GM23338 (cell line): ENCODE measurements around the gene RAP1A. TPM values are rescaled to one million over a fixed set of nuclear protein-coding genes. Genes with fewer than 3 reads are reported as not detected.

Experiments used
- ATAC-seq: fragments of 200-7000 bp; cut with Tn5 transposase; 3 replicates; pipeline ENCODE4 v1.9.1; 2020
- DNase-seq: peaks from one replicate; pipeline ENCODE4 v3.0.0-alpha.2; 2015; ENCODE audit warnings: low spot score
- H2AFZ ChIP-seq: fragments of 200-600 bp; sonication (generic); 2 replicates; pipeline ENCODE4 v1.8.0; 2016; ENCODE audit warnings: antibody characterized with exemption, mild to moderate bottlenecking, moderate library complexity
- H3F3A ChIP-seq: fragments of 200-600 bp; sonication (generic); replicated peaks from 2 replicates; pipeline ENCODE4 v1.8.0; 2017; ENCODE audit warnings: antibody characterized with exemption, mixed run types, low read depth
- H3K27ac ChIP-seq: fragments of 200-600 bp; sonication (generic); 2 replicates; pipeline ENCODE4 v1.6.1; 2016; ENCODE audit warnings: low read depth
- H3K27me3 ChIP-seq: fragments of 200-600 bp; sonication (generic); 2 replicates; pipeline ENCODE4 v1.8.0; 2016; ENCODE audit warnings: mild to moderate bottlenecking, mixed run types, moderate library complexity; ENCODE audit not compliant: insufficient read depth
- H3K36me3 ChIP-seq: fragments of 200-600 bp; sonication (generic); 2 replicates; pipeline ENCODE4 v1.8.0; 2016; ENCODE audit warnings: mild to moderate bottlenecking; ENCODE audit not compliant: insufficient read depth
- H3K4me1 ChIP-seq: fragments of 200-600 bp; sonication (generic); 2 replicates; pipeline ENCODE4 v1.8.0; 2016; ENCODE audit warnings: mild to moderate bottlenecking, moderate library complexity; ENCODE audit not compliant: insufficient read depth
- H3K4me2 ChIP-seq: fragments of 200-600 bp; sonication (generic); 2 replicates; pipeline ENCODE4 v1.7.1; 2017; ENCODE audit warnings: mixed run types
- H3K4me3 ChIP-seq: fragments of 200-600 bp; sonication (generic); 2 replicates; pipeline ENCODE4 v1.6.1; 2016; ENCODE audit warnings: mixed run types
- H3K79me2 ChIP-seq: fragments of 200-600 bp; sonication (generic); replicated peaks from 2 replicates; pipeline ENCODE4 v1.8.0; 2017; ENCODE audit warnings: mild to moderate bottlenecking; ENCODE audit not compliant: insufficient read depth
- H3K9me2 ChIP-seq: fragments of 200-600 bp; sonication (generic); 2 replicates; pipeline ENCODE4 v1.8.0; 2017; ENCODE audit not compliant: insufficient read depth
- H4K20me1 ChIP-seq: fragments of 200-600 bp; sonication (generic); replicated peaks from 2 replicates; pipeline ENCODE4 v1.8.0; 2017; ENCODE audit warnings: mild to moderate bottlenecking; ENCODE audit not compliant: insufficient read depth
- H3K27ac Mint-ChIP-seq: 2 replicates; pipeline ENCODE4 v1.8.0; 2020; ENCODE audit warnings: inconsistent platforms, mild to moderate bottlenecking, moderate library complexity, mixed read lengths
- H3K27me3 Mint-ChIP-seq: 3 replicates; pipeline ENCODE4 v1.8.0; 2022; ENCODE audit warnings: low read depth, mild to moderate bottlenecking, moderate library complexity, mixed read lengths, inconsistent platforms; ENCODE audit not compliant: insufficient read depth, poor library complexity
- H3K36me3 Mint-ChIP-seq: 3 replicates; pipeline ENCODE4 v1.8.0; 2021; ENCODE audit warnings: low read depth, mild to moderate bottlenecking, inconsistent platforms, moderate library complexity, mixed read lengths
- H3K4me1 Mint-ChIP-seq: 3 replicates; pipeline ENCODE4 v1.8.0; 2020; ENCODE audit warnings: mild to moderate bottlenecking, inconsistent platforms, mixed read lengths
- H3K4me3 Mint-ChIP-seq: 3 replicates; pipeline ENCODE4 v1.8.0; 2021; ENCODE audit warnings: moderate library complexity, mild to moderate bottlenecking, inconsistent platforms, mixed read lengths
- H3K9me3 Mint-ChIP-seq: 3 replicates; pipeline ENCODE4 v1.8.0; 2020; ENCODE audit warnings: moderate library complexity, mild to moderate bottlenecking, inconsistent platforms, mixed read lengths
- CREB1 ChIP-seq: fragments of 250-450 bp; sonication (Bioruptor Pico); IDR thresholded peaks from 2 replicates; pipeline ENCODE4 v1.5.0; 2020; ENCODE audit warnings: low read depth, mild to moderate bottlenecking, moderate library complexity
- EZH2 ChIP-seq: fragments of 200-600 bp; sonication (generic); IDR thresholded peaks from one replicate; pipeline ENCODE4 v1.8.0; 2017; ENCODE audit warnings: antibody characterized with exemption, mild to moderate bottlenecking, low read depth; ENCODE audit not compliant: unreplicated experiment
- EZH2phosphoT487 ChIP-seq: fragments of 200-600 bp; sonication (generic); IDR thresholded peaks from one replicate; pipeline ENCODE4 v1.8.1; 2018; ENCODE audit warnings: antibody characterized with exemption; ENCODE audit not compliant: unreplicated experiment
- JUNB ChIP-seq: IDR thresholded peaks from one replicate; pipeline ENCODE4 v1.6.1; 2016; ENCODE audit warnings: antibody characterized with exemption; ENCODE audit not compliant: unreplicated experiment
- NANOG ChIP-seq: IDR thresholded peaks from 2 replicates; pipeline ENCODE4 v1.6.1; 2016; ENCODE audit warnings: antibody characterized with exemption, borderline replicate concordance
- POLR2AphosphoS5 ChIP-seq: IDR thresholded peaks from 2 replicates; pipeline ENCODE4 v1.6.1; 2016; ENCODE audit warnings: antibody characterized with exemption, low read depth
- STAT1 ChIP-seq: IDR thresholded peaks from one replicate; pipeline ENCODE4 v1.6.1; 2016; ENCODE audit warnings: antibody characterized with exemption; ENCODE audit not compliant: unreplicated experiment
- polyA plus RNA-seq: library from polyadenylated mRNA; unstranded; fragments of >200 nt; fragmentation: Nextera tagmentation; extraction: Ambion mirVana; gene quantifications from 2 replicates; pipeline ENCODE4 v1.2.1, GENCODE V29; 2016
- total RNA-seq: library from RNA; depleted of rRNA; stranded (reverse); fragments of >200 nt; shearing (Covaris generic); gene quantifications from 2 replicates; pipeline ENCODE4 v1.2.3, GENCODE V29; 2014
- TF ChIP-seq, protein P1 (sequence below): IDR thresholded peaks from one replicate; pipeline ENCODE4 v1.6.1; 2018; ENCODE audit warnings: antibody characterized with exemption; ENCODE audit not compliant: unreplicated experiment
- TF ChIP-seq, protein P2 (sequence below): fragments of 250-450 bp; sonication (Bioruptor Pico); IDR thresholded peaks from 2 replicates; pipeline ENCODE4 v1.5.0; 2020; ENCODE audit warnings: mild to moderate bottlenecking, moderate library complexity
- TF ChIP-seq, protein P3 (sequence below): IDR thresholded peaks from 2 replicates; pipeline ENCODE4 v1.6.1; 2016; ENCODE audit warnings: antibody characterized with exemption
- TF ChIP-seq, protein P4 (sequence below), 2 experiments: fragments of 200-600 bp in 1 of 2; sonication (generic) in 1 of 2; conservative IDR thresholded peaks; 2 replicates each; pipeline versions ENCODE4 v1.5.1 to v1.6.1; 2016 to 2017; ENCODE audit warnings: antibody characterized with exemption in 2 of 2, low read depth in 2 of 2, mild to moderate bottlenecking in 2 of 2, moderate library complexity in 1 of 2

The RAP1A gene
- total and polyA plus RNA-seq, 2 experiments from 2014 or later, result 16.2 to 23.0 TPM

DNA sequence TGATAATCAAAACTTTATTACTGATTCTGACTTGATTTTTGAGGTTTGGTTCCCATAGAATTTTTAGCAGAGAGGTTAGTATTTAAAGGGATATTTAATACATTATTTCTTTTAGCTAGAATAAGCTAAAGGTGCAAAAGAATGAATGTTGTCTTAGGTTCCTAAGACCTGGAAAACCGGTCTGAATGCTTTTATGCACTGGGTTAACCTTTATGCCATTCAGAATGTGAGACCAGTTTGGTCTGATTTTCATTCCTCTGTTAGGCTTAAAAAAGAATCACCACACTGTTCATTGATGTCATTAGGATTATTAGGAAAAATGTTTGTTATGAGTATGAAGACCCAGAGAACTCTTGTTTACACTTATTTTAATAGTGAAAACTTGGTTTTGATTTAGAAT, 30.1 kb downstream of the RAP1A start:
- Histone ChIP-seq H3K79me2 (peaks cover 69% of the 10 kb centered on the region), H3K9me2 (no peaks in the 10 kb centered on the region), H4K20me1 (peaks cover 8% of the 10 kb centered on the region), H3K4me1 (no peaks in the 10 kb centered on the region), H3F3A (no peaks in the 10 kb centered on the region), H3K4me3 (no peak overlapping the region), H2AFZ (no peak overlapping the region), H3K27me3 (no peaks in the 10 kb centered on the region), H3K4me2 (no peak overlapping the region), H3K27ac (no peak overlapping the region), H3K36me3 (no peaks in the 10 kb centered on the region)
- DNase-seq (no peak), ATAC-seq (no peak)
- TF ChIP-seq, protein P1, sequence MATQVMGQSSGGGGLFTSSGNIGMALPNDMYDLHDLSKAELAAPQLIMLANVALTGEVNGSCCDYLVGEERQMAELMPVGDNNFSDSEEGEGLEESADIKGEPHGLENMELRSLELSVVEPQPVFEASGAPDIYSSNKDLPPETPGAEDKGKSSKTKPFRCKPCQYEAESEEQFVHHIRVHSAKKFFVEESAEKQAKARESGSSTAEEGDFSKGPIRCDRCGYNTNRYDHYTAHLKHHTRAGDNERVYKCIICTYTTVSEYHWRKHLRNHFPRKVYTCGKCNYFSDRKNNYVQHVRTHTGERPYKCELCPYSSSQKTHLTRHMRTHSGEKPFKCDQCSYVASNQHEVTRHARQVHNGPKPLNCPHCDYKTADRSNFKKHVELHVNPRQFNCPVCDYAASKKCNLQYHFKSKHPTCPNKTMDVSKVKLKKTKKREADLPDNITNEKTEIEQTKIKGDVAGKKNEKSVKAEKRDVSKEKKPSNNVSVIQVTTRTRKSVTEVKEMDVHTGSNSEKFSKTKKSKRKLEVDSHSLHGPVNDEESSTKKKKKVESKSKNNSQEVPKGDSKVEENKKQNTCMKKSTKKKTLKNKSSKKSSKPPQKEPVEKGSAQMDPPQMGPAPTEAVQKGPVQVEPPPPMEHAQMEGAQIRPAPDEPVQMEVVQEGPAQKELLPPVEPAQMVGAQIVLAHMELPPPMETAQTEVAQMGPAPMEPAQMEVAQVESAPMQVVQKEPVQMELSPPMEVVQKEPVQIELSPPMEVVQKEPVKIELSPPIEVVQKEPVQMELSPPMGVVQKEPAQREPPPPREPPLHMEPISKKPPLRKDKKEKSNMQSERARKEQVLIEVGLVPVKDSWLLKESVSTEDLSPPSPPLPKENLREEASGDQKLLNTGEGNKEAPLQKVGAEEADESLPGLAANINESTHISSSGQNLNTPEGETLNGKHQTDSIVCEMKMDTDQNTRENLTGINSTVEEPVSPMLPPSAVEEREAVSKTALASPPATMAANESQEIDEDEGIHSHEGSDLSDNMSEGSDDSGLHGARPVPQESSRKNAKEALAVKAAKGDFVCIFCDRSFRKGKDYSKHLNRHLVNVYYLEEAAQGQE, result no peak
- no peak for TF ChIP-seq JUNB
- no peak for TF ChIP-seq EZH2phosphoT487
- TF ChIP-seq STAT1, result no peak
- no peak for TF ChIP-seq EZH2
- no peak for TF ChIP-seq CREB1
- TF ChIP-seq, protein P2, sequence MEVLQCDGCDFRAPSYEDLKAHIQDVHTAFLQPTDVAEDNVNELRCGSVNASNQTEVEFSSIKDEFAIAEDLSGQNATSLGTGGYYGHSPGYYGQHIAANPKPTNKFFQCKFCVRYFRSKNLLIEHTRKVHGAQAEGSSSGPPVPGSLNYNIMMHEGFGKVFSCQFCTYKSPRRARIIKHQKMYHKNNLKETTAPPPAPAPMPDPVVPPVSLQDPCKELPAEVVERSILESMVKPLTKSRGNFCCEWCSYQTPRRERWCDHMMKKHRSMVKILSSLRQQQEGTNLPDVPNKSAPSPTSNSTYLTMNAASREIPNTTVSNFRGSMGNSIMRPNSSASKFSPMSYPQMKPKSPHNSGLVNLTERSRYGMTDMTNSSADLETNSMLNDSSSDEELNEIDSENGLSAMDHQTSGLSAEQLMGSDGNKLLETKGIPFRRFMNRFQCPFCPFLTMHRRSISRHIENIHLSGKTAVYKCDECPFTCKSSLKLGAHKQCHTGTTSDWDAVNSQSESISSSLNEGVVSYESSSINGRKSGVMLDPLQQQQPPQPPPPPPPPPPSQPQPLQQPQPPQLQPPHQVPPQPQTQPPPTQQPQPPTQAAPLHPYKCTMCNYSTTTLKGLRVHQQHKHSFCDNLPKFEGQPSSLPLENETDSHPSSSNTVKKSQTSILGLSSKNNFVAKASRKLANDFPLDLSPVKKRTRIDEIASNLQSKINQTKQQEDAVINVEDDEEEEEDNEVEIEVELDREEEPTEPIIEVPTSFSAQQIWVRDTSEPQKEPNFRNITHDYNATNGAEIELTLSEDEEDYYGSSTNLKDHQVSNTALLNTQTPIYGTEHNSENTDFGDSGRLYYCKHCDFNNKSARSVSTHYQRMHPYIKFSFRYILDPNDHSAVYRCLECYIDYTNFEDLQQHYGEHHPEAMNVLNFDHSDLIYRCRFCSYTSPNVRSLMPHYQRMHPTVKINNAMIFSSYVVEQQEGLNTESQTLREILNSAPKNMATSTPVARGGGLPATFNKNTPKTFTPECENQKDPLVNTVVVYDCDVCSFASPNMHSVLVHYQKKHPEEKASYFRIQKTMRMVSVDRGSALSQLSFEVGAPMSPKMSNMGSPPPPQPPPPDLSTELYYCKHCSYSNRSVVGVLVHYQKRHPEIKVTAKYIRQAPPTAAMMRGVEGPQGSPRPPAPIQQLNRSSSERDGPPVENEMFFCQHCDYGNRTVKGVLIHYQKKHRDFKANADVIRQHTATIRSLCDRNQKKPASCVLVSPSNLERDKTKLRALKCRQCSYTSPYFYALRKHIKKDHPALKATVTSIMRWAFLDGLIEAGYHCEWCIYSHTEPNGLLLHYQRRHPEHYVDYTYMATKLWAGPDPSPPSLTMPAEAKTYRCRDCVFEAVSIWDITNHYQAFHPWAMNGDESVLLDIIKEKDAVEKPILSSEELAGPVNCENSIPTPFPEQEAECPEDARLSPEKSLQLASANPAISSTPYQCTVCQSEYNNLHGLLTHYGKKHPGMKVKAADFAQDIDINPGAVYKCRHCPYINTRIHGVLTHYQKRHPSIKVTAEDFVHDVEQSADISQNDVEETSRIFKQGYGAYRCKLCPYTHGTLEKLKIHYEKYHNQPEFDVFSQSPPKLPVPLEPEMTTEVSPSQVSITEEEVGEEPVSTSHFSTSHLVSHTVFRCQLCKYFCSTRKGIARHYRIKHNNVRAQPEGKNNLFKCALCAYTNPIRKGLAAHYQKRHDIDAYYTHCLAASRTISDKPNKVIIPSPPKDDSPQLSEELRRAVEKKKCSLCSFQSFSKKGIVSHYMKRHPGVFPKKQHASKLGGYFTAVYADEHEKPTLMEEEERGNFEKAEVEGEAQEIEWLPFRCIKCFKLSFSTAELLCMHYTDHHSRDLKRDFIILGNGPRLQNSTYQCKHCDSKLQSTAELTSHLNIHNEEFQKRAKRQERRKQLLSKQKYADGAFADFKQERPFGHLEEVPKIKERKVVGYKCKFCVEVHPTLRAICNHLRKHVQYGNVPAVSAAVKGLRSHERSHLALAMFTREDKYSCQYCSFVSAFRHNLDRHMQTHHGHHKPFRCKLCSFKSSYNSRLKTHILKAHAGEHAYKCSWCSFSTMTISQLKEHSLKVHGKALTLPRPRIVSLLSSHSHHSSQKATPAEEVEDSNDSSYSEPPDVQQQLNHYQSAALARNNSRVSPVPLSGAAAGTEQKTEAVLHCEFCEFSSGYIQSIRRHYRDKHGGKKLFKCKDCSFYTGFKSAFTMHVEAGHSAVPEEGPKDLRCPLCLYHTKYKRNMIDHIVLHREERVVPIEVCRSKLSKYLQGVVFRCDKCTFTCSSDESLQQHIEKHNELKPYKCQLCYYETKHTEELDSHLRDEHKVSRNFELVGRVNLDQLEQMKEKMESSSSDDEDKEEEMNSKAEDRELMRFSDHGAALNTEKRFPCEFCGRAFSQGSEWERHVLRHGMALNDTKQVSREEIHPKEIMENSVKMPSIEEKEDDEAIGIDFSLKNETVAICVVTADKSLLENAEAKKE, result no peak
- no peak for TF ChIP-seq POLR2AphosphoS5
- no peak for TF ChIP-seq NANOG
- TF ChIP-seq, protein P3, sequence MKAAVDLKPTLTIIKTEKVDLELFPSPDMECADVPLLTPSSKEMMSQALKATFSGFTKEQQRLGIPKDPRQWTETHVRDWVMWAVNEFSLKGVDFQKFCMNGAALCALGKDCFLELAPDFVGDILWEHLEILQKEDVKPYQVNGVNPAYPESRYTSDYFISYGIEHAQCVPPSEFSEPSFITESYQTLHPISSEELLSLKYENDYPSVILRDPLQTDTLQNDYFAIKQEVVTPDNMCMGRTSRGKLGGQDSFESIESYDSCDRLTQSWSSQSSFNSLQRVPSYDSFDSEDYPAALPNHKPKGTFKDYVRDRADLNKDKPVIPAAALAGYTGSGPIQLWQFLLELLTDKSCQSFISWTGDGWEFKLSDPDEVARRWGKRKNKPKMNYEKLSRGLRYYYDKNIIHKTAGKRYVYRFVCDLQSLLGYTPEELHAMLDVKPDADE, result no peak
- TF ChIP-seq, protein P4, sequence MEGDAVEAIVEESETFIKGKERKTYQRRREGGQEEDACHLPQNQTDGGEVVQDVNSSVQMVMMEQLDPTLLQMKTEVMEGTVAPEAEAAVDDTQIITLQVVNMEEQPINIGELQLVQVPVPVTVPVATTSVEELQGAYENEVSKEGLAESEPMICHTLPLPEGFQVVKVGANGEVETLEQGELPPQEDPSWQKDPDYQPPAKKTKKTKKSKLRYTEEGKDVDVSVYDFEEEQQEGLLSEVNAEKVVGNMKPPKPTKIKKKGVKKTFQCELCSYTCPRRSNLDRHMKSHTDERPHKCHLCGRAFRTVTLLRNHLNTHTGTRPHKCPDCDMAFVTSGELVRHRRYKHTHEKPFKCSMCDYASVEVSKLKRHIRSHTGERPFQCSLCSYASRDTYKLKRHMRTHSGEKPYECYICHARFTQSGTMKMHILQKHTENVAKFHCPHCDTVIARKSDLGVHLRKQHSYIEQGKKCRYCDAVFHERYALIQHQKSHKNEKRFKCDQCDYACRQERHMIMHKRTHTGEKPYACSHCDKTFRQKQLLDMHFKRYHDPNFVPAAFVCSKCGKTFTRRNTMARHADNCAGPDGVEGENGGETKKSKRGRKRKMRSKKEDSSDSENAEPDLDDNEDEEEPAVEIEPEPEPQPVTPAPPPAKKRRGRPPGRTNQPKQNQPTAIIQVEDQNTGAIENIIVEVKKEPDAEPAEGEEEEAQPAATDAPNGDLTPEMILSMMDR (conservative IDR thresholded peaks at IDR 0.05; ENCODE audit: low read depth in 2 of 2), result no peak
- no peaks in the 10 kb centered on the region for H3K4me1 Mint-ChIP-seq
- H3K4me3 Mint-ChIP-seq, result no peak overlapping the region
- H3K9me3 Mint-ChIP-seq, result peaks cover 11% of the 10 kb centered on the region
- peaks cover 2% of the 10 kb centered on the region for H3K27me3 Mint-ChIP-seq
- H3K36me3 Mint-ChIP-seq, result peaks cover 22% of the 10 kb centered on the region
- H3K27ac Mint-ChIP-seq, result no peak overlapping the region
